Ishikawa (cell line): ENCODE results near the gene GATM.

ENCODE experiments used
- CEBPB ChIP-seq: IDR thresholded peaks from 2 replicates; pipeline ENCODE4 v1.6.1; 2012
- CREB1 ChIP-seq: IDR thresholded peaks from 2 replicates; pipeline ENCODE4 v1.6.1; 2012; ENCODE audit warnings: low read depth
- EGR1 ChIP-seq: IDR thresholded peaks from 2 replicates; pipeline ENCODE4 v1.6.1; 2012
- EP300 ChIP-seq: IDR thresholded peaks from 2 replicates; pipeline ENCODE4 v1.6.1; 2012; ENCODE audit warnings: borderline replicate concordance
- FOXM1 ChIP-seq: IDR thresholded peaks from 2 replicates; pipeline ENCODE4 v1.6.1; 2012; ENCODE audit warnings: low read depth, borderline replicate concordance
- NFIC ChIP-seq: IDR thresholded peaks from 2 replicates; pipeline ENCODE4 v1.6.1; 2012
- RAD21 ChIP-seq: IDR thresholded peaks from 2 replicates; pipeline ENCODE4 v1.6.1; 2012; ENCODE audit warnings: low read depth
- TAF1 ChIP-seq: IDR thresholded peaks from 2 replicates; pipeline ENCODE4 v1.6.1; 2012; ENCODE audit warnings: low read depth, mild to moderate bottlenecking
- TCF12 ChIP-seq: IDR thresholded peaks from 2 replicates; pipeline ENCODE4 v1.6.1; 2012; ENCODE audit warnings: low read depth
- TEAD4 ChIP-seq: IDR thresholded peaks from 2 replicates; pipeline ENCODE4 v1.6.1; 2012
- YY1 ChIP-seq: IDR thresholded peaks from 2 replicates; pipeline ENCODE4 v1.6.1; 2012; ENCODE audit warnings: low read depth
- ZBTB7A ChIP-seq: IDR thresholded peaks from 2 replicates; pipeline ENCODE4 v1.6.1; 2012; ENCODE audit warnings: low read depth
- TF ChIP-seq, protein P1 (sequence below): IDR thresholded peaks from 2 replicates; pipeline ENCODE4 v1.6.1; 2012
- TF ChIP-seq, protein P2 (sequence below): IDR thresholded peaks from 2 replicates; pipeline ENCODE4 v1.6.1; 2012
- TF ChIP-seq, protein P3 (sequence below): IDR thresholded peaks from 2 replicates; pipeline ENCODE4 v1.6.1; 2012; ENCODE audit warnings: low read depth, mild to moderate bottlenecking

The GATM gene

DNA sequence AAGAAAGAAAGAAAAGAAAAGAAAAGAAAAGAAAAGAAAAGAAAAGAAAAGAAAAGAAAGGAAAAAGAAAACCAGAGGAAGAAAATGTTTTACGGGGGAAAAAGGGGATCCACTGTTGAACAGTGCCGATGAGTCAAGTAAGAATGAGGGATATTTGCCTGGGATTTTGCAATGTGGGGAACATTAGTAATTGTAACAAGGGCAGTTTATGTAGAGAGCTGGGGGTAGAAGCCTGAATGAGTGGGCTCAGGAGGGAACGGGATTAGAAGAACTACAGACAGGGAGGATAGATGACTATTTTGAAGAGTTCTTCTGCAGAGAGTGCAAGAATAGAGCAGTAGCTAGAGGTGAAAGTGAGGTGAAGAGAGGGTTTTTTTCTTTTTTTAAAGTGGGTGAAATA lies 28.7 kb downstream of the GATM start:
- TF ChIP-seq EP300 (no peak), TAF1 (no peak), CREB1 (no peak), TEAD4 (no peak), CEBPB (no peak), TCF12 (no peak), FOXM1 (no peak)
- TF ChIP-seq, protein P1, sequence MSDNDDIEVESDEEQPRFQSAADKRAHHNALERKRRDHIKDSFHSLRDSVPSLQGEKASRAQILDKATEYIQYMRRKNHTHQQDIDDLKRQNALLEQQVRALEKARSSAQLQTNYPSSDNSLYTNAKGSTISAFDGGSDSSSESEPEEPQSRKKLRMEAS = no peak

DNA sequence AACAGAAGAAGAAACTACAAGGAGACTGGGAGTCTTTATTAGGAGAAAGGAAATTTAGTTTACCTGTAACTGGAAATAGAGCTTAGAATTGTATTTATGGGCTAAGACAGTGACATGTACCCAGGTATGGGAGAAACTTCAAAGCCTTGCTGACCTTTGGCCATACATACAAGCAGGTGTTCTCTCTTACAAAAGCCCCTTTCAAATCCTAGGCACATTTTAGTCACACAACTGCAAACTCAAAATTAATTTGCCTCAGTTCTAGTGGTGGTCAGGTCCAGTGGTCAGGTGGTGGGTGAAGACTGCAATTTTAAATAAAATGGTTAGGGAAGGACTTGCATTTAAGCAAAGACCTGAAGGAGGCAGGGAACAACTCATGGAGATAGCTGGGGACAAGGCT lies 30.4 kb downstream of the GATM start:
- TF ChIP-seq, protein P2, sequence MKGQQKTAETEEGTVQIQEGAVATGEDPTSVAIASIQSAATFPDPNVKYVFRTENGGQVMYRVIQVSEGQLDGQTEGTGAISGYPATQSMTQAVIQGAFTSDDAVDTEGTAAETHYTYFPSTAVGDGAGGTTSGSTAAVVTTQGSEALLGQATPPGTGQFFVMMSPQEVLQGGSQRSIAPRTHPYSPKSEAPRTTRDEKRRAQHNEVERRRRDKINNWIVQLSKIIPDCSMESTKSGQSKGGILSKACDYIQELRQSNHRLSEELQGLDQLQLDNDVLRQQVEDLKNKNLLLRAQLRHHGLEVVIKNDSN = no peak
- TF ChIP-seq CREB1 (no peak), YY1 (no peak), RAD21 (no peak), NFIC (no peak), TCF12 (no peak), ZBTB7A (no peak), FOXM1 (no peak), TEAD4 (no peak), EGR1 (no peak), CEBPB (no peak), EP300 (no peak)
- TF ChIP-seq, protein P1 = no peak
- TF ChIP-seq, protein P3, sequence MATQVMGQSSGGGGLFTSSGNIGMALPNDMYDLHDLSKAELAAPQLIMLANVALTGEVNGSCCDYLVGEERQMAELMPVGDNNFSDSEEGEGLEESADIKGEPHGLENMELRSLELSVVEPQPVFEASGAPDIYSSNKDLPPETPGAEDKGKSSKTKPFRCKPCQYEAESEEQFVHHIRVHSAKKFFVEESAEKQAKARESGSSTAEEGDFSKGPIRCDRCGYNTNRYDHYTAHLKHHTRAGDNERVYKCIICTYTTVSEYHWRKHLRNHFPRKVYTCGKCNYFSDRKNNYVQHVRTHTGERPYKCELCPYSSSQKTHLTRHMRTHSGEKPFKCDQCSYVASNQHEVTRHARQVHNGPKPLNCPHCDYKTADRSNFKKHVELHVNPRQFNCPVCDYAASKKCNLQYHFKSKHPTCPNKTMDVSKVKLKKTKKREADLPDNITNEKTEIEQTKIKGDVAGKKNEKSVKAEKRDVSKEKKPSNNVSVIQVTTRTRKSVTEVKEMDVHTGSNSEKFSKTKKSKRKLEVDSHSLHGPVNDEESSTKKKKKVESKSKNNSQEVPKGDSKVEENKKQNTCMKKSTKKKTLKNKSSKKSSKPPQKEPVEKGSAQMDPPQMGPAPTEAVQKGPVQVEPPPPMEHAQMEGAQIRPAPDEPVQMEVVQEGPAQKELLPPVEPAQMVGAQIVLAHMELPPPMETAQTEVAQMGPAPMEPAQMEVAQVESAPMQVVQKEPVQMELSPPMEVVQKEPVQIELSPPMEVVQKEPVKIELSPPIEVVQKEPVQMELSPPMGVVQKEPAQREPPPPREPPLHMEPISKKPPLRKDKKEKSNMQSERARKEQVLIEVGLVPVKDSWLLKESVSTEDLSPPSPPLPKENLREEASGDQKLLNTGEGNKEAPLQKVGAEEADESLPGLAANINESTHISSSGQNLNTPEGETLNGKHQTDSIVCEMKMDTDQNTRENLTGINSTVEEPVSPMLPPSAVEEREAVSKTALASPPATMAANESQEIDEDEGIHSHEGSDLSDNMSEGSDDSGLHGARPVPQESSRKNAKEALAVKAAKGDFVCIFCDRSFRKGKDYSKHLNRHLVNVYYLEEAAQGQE = no peak

DNA sequence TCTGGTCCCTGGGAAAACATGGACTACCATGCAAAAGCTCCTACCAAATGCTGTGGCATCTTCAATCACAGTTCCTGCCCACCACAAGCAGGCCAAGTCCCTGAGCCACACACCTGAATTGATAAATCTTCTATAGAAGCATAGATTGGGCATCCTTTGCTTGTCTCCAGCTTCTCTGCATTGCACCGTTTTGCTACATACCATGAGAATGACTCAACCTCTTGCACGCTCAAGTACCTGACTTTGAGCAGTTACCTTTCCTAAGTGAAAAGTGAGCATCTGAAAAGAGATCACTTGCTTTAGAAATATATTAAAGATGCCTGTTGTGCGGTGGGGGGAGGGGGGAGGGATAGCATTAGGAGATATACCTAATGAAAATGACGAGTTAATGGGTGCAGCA lies 31.3 kb downstream of the GATM start:
- TF ChIP-seq EP300 (no peak), FOXM1 (no peak), TAF1 (no peak), CREB1 (no peak), YY1 (no peak), EGR1 (no peak), RAD21 (no peak), TCF12 (no peak), ZBTB7A (no peak)
- TF ChIP-seq, protein P2 = no peak

DNA sequence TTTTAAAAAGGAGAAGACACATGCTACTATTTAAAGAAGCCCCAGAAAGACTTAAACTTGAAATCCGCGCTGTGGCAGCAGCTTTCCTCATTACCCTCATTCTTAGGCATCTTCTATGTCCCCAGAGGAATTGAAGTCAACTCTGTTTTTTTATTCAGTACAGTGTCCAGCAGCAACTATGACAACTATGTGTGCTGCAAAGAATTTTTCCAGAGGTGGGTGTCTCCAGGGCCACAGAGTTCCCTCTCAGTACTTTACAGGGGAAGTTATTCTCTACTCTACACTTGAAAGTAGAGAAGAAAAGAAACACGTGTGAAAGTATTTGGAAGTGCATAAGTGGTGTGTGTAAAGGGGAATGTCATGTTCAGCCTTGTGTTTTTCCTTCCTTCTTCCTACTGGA lies 32.0 kb downstream of the GATM start:
- TF ChIP-seq CREB1 (no peak), NFIC (no peak), FOXM1 (no peak), CEBPB (no peak), RAD21 (no peak), ZBTB7A (no peak), EGR1 (no peak), TEAD4 (no peak), TAF1 (no peak), YY1 (no peak), EP300 (no peak), TCF12 (no peak)
- TF ChIP-seq, protein P2 = no peak
- TF ChIP-seq, protein P1 = no peak
- TF ChIP-seq, protein P3 = no peak

DNA sequence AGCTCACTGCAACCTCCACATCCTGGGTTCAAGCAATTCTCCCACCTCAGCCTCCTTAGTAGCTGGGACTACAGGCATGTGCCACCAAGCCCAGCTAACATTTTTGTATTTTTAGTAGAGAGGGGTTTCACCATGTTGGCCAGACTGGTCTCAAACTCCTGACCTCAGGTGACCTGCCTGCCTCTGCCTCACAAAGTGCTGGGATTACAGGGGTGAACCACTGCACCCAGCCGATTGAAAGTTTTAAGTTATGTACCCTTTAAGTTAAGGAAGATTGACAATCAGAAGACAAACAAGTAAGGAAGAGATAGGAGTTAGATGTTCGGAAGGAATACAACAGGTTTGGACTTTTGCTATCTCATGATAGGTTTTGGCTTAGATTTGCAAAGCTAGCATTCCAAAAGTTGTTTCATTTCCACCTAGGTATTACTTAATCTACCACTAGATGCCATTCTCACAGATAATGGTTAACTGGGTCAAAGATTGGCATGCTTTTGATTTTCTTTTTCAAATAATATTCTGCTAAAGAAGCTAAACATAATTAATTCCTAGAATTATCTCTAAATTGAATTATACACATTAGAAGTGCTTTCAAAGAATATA lies 35.0 kb downstream of the GATM start:
- TF ChIP-seq YY1 (no peak), CEBPB (no peak), FOXM1 (no peak), TAF1 (no peak), RAD21 (no peak), CREB1 (no peak), ZBTB7A (no peak), EGR1 (no peak), TEAD4 (no peak), EP300 (no peak), TCF12 (no peak), NFIC (no peak)
- TF ChIP-seq, protein P2 = no peak
- TF ChIP-seq, protein P3 = no peak
- TF ChIP-seq, protein P1 = no peak
